Adipocyte (in vitro differentiated cells): ENCODE results near the gene SMC2.
A peak's percentile ranks its signal among the peaks of the same experiment; 100 is the strongest.

Experiments
- DNase-seq: peaks from one replicate; pipeline ENCODE4 v3.0.0-alpha.2; 2015; ENCODE audit warnings: low read depth
- H3K27me3 ChIP-seq: replicated peaks from 2 replicates; pipeline ENCODE4 v1.7.0; 2013; ENCODE audit warnings: mild to moderate bottlenecking, low read length, moderate library complexity; ENCODE audit not compliant: control insufficient read depth, insufficient read depth
- H3K36me3 ChIP-seq: 2 replicates; pipeline ENCODE4 v1.7.0; 2013; ENCODE audit warnings: low read length, mild to moderate bottlenecking, moderate library complexity; ENCODE audit not compliant: control insufficient read depth, insufficient read depth, severe bottlenecking
- H3K4me1 ChIP-seq: 2 replicates; pipeline ENCODE4 v1.7.0; 2013; ENCODE audit warnings: mild to moderate bottlenecking, low read length, moderate library complexity; ENCODE audit not compliant: control insufficient read depth, insufficient read depth
- H3K4me3 ChIP-seq: 2 replicates; pipeline ENCODE4 v1.7.0; 2013; ENCODE audit warnings: mild to moderate bottlenecking, low read length, moderate library complexity
- H3K9ac ChIP-seq: 2 replicates; pipeline ENCODE4 v1.7.0; 2013; ENCODE audit warnings: mild to moderate bottlenecking, low read length, moderate library complexity
- H3K9me3 ChIP-seq: 2 replicates; pipeline ENCODE4 v1.7.0; 2013; ENCODE audit warnings: mild to moderate bottlenecking, low read length, moderate library complexity; ENCODE audit not compliant: control insufficient read depth

Gene SMC2

GRCh38 chr9:104093647-104094533 lies at the start of gene SMC2:
TSS of gene SMC2 (plus strand) at chr9:104094309. CDS start at chr9:104095385, 1,076 bp downstream.
- no peaks in the 10 kb centered on the region for H3K9me3 ChIP-seq
- H3K4me3 ChIP-seq: peak within 1 kb of the TSS; percentile 94
- H3K36me3 ChIP-seq: no peaks in the 10 kb centered on the region

GRCh38 chr9:104068546-104068945 lies 25.6 kb upstream of the SMC2 start:
- H3K4me3 ChIP-seq: no peak overlapping the region
- no peak overlapping the region for H3K9ac ChIP-seq
- peaks cover 20% of the 10 kb centered on the region for H3K4me1 ChIP-seq
- no peaks in the 10 kb centered on the region for H3K27me3 ChIP-seq
- peak; percentile 66 for DNase-seq
- no peaks in the 10 kb centered on the region for H3K36me3 ChIP-seq
- H3K9me3 ChIP-seq: no peaks in the 10 kb centered on the region

More at GRCh38 chr9:104093647-104094533, at the start of gene SMC2:
- Histone ChIP-seq H3K9ac (peak within 1 kb of the TSS; percentile 96), H3K4me1 (peaks cover 18% of the 10 kb centered on the region), H3K27me3 (no peaks in the 10 kb centered on the region)
- peak; percentile 98 for DNase-seq

GRCh38 chr9:104069288-104069687 lies 24.8 kb upstream of the SMC2 start:
- no peaks in the 10 kb centered on the region for H3K9me3 ChIP-seq
- no peaks in the 10 kb centered on the region for H3K36me3 ChIP-seq
- no peak overlapping the region for H3K4me3 ChIP-seq
- H3K9ac ChIP-seq: no peak overlapping the region
- no peaks in the 10 kb centered on the region for H3K27me3 ChIP-seq
- peaks cover 27% of the 10 kb centered on the region for H3K4me1 ChIP-seq
- peak; percentile 73 for DNase-seq

- DNase-seq: no peak
- Histone ChIP-seq H3K9ac (no peak overlapping the region), H3K4me3 (no peak overlapping the region), H3K27me3 (no peaks in the 10 kb centered on the region), H3K36me3 (no peaks in the 10 kb centered on the region), H3K9me3 (no peaks in the 10 kb centered on the region), H3K4me1 (peaks cover 50% of the 10 kb centered on the region)
Observed at GRCh38 chr9:104071589-104071988, 22.5 kb upstream of the SMC2 start.

GRCh38 chr9:104073098-104073769 lies 20.9 kb upstream of the SMC2 start:
- Histone ChIP-seq H3K4me1 (peaks cover 56% of the 10 kb centered on the region), H3K27me3 (no peaks in the 10 kb centered on the region), H3K9me3 (no peaks in the 10 kb centered on the region), H3K36me3 (no peaks in the 10 kb centered on the region), H3K9ac (no peak overlapping the region), H3K4me3 (no peak overlapping the region)
- DNase-seq: no peak

- no peaks in the 10 kb centered on the region for H3K27me3 ChIP-seq
- H3K9ac ChIP-seq: no peak overlapping the region
- no peak overlapping the region for H3K4me3 ChIP-seq
- H3K9me3 ChIP-seq: no peaks in the 10 kb centered on the region
- no peaks in the 10 kb centered on the region for H3K36me3 ChIP-seq
- peak; percentile 37 for DNase-seq
- H3K4me1 ChIP-seq: peaks cover 54% of the 10 kb centered on the region
Observed at GRCh38 chr9:104073770-104074133, 20.4 kb upstream of the SMC2 start.

- Histone ChIP-seq H3K9ac (peak overlapping the region; percentile 83), H3K4me3 (peak overlapping the region; percentile 65), H3K9me3 (peaks cover 6% of the 10 kb centered on the region), H3K4me1 (peaks cover 43% of the 10 kb centered on the region), H3K36me3 (no peaks in the 10 kb centered on the region), H3K27me3 (no peaks in the 10 kb centered on the region)
- DNase-seq: peak; percentile 83
Observed at GRCh38 chr9:104074876-104075275, 19.2 kb upstream of the SMC2 start.

- Histone ChIP-seq H3K4me1 (peaks cover 43% of the 10 kb centered on the region), H3K27me3 (no peaks in the 10 kb centered on the region), H3K4me3 (peak overlapping the region; percentile 65), H3K9me3 (peaks cover 14% of the 10 kb centered on the region), H3K9ac (peak overlapping the region; percentile 83), H3K36me3 (no peaks in the 10 kb centered on the region)
- DNase-seq: peak; percentile 78
Observed at GRCh38 chr9:104075801-104076753, 18.0 kb upstream of the SMC2 start.

- no peaks in the 10 kb centered on the region for H3K36me3 ChIP-seq
- no peak for DNase-seq
- peaks cover 25% of the 10 kb centered on the region for H3K9me3 ChIP-seq
- peaks cover 36% of the 10 kb centered on the region for H3K4me1 ChIP-seq
- H3K9ac ChIP-seq: no peak overlapping the region
- no peak overlapping the region for H3K4me3 ChIP-seq
- H3K27me3 ChIP-seq: no peaks in the 10 kb centered on the region
Observed at GRCh38 chr9:104078596-104078995, 15.5 kb upstream of the SMC2 start.

GRCh38 chr9:104080983-104081382 lies 13.1 kb upstream of the SMC2 start:
- Histone ChIP-seq H3K4me3 (no peak overlapping the region), H3K36me3 (no peaks in the 10 kb centered on the region), H3K9me3 (peaks cover 25% of the 10 kb centered on the region), H3K4me1 (peaks cover 12% of the 10 kb centered on the region), H3K9ac (no peak overlapping the region), H3K27me3 (no peaks in the 10 kb centered on the region)
- no peak for DNase-seq
